WTC11 (cell line): ENCODE data around the gene TUBB2A. TPM values are rescaled to one million over a fixed set of nuclear protein-coding genes. Genes with fewer than 3 reads are reported as not detected.

Source experiments
- ATAC-seq: fragments of 200-7000 bp; cut with Tn5 transposase; 2 replicates; pipeline ENCODE4 v1.10.0; 2021; ENCODE audit warnings: mild to moderate bottlenecking, moderate library complexity
- CTCF ChIA-PET: fragments of 300-600 bp; sonication (Branson Sonifier 250); formaldehyde crosslinking; loops from one replicate; lab custom pipeline; 2021; ENCODE audit warnings: antibody characterized with exemption; lab: Charles Lee
- POLR2A ChIA-PET: fragments of 350-600 bp; sonication (Branson Sonifier 250); formaldehyde crosslinking; loops from one replicate; lab custom pipeline; 2021; ENCODE audit warnings: antibody characterized with exemption; lab: Charles Lee
- DNase-seq: peaks from one replicate; pipeline ENCODE4 v3.0.0; 2021; ENCODE audit warnings: low spot score
- H3K27ac Mint-ChIP-seq: 2 replicates; pipeline ENCODE4 v1.8.0; 2021; ENCODE audit warnings: mixed read lengths
- H3K27me3 Mint-ChIP-seq: 2 replicates; pipeline ENCODE4 v1.8.0; 2021; ENCODE audit warnings: low read depth, mild to moderate bottlenecking, moderate library complexity, mixed read lengths
- H3K36me3 Mint-ChIP-seq: 2 replicates; pipeline ENCODE4 v1.8.0; 2021; ENCODE audit warnings: mixed read lengths
- H3K4me1 Mint-ChIP-seq: 2 replicates; pipeline ENCODE4 v1.8.0; 2022; ENCODE audit warnings: mixed read lengths
- H3K4me3 Mint-ChIP-seq: 2 replicates; pipeline ENCODE4 v1.8.0; 2021; ENCODE audit warnings: mild to moderate bottlenecking, moderate library complexity, mixed read lengths
- H3K9me3 Mint-ChIP-seq: 2 replicates; pipeline ENCODE4 v1.8.0; 2021; ENCODE audit warnings: mixed read lengths
- AFF4 ChIP-seq: sonication (generic); formaldehyde crosslinking; IDR thresholded peaks from 2 replicates; pipeline ENCODE4 v1.8.1; 2023; ENCODE audit warnings: mild to moderate bottlenecking, missing genetic modification reagents, borderline replicate concordance
- AR ChIP-seq: fragments of 250-450 bp; sonication (Bioruptor Pico); IDR thresholded peaks from 2 replicates; pipeline ENCODE4 v1.9.0; 2021; ENCODE audit warnings: mild to moderate bottlenecking
- ATF2 ChIP-seq: sonication (generic); formaldehyde crosslinking; IDR thresholded peaks from 2 replicates; pipeline ENCODE4 v1.8.1; 2022; ENCODE audit warnings: low read depth, missing genetic modification reagents, borderline replicate concordance
- CDX4 ChIP-seq: fragments of 250-450 bp; sonication (Bioruptor Pico); IDR thresholded peaks from 2 replicates; pipeline ENCODE4 v1.9.0; 2021; ENCODE audit warnings: moderate library complexity, mild to moderate bottlenecking, inconsistent platforms, borderline replicate concordance
- CREB1 ChIP-seq: sonication (generic); formaldehyde crosslinking; IDR thresholded peaks from 2 replicates; pipeline ENCODE4 v1.8.0; 2023; ENCODE audit warnings: mild to moderate bottlenecking, missing genetic modification reagents
- CREM ChIP-seq: sonication (generic); formaldehyde crosslinking; IDR thresholded peaks from 2 replicates; pipeline ENCODE4 v1.8.1; 2022; ENCODE audit warnings: mild to moderate bottlenecking, missing genetic modification reagents, moderate library complexity
- E2F1 ChIP-seq: sonication (generic); formaldehyde crosslinking; IDR thresholded peaks from 2 replicates; pipeline ENCODE4 v1.8.0; 2022; ENCODE audit warnings: mild to moderate bottlenecking, missing genetic modification reagents
- ERG ChIP-seq: fragments of 250-450 bp; sonication (Bioruptor Pico); IDR thresholded peaks from 2 replicates; pipeline ENCODE4 v1.8.0; 2021; ENCODE audit warnings: mild to moderate bottlenecking
- IRF1 ChIP-seq: sonication (generic); formaldehyde crosslinking; IDR thresholded peaks from 2 replicates; pipeline ENCODE4 v1.8.0; 2023; ENCODE audit warnings: missing genetic modification reagents
- MLX ChIP-seq: sonication (generic); formaldehyde crosslinking; IDR thresholded peaks from 2 replicates; pipeline ENCODE4 v1.8.1; 2023; ENCODE audit warnings: mild to moderate bottlenecking, missing genetic modification reagents, moderate library complexity
- RORB ChIP-seq: fragments of 250-450 bp; sonication (Bioruptor Pico); IDR thresholded peaks from 2 replicates; pipeline ENCODE4 v1.9.0; 2021; ENCODE audit warnings: mild to moderate bottlenecking
- SP1 ChIP-seq: sonication (generic); formaldehyde crosslinking; conservative IDR thresholded peaks from 2 replicates; pipeline ENCODE4 v1.8.1; 2022; ENCODE audit warnings: missing genetic modification reagents
- TCF7 ChIP-seq: sonication (generic); formaldehyde crosslinking; IDR thresholded peaks from 2 replicates; pipeline ENCODE4 v1.8.0; 2022; ENCODE audit warnings: mild to moderate bottlenecking, low read depth, missing genetic modification reagents, moderate library complexity
- TEAD4 ChIP-seq: sonication (generic); formaldehyde crosslinking; IDR thresholded peaks from 2 replicates; pipeline ENCODE4 v1.8.0; 2022; ENCODE audit warnings: mild to moderate bottlenecking, missing genetic modification reagents
- ZNF138 ChIP-seq: sonication (generic); formaldehyde crosslinking; conservative IDR thresholded peaks from 2 replicates; pipeline ENCODE4 v1.8.1; 2022; ENCODE audit warnings: mild to moderate bottlenecking, moderate library complexity, missing genetic modification reagents
- ZNF281 ChIP-seq: sonication (generic); formaldehyde crosslinking; IDR thresholded peaks from 2 replicates; pipeline ENCODE4 v1.8.0; 2023; ENCODE audit warnings: mild to moderate bottlenecking, missing genetic modification reagents
- ZNF425 ChIP-seq: fragments of 250-450 bp; sonication (Bioruptor Pico); conservative IDR thresholded peaks from 2 replicates; pipeline ENCODE4 v1.9.0; 2021; ENCODE audit warnings: mild to moderate bottlenecking
- total RNA-seq: library from RNA; stranded (reverse); gene quantifications from 3 replicates; pipeline ENCODE4 v1.2.3, GENCODE V29; 2021

The TUBB2A gene
- total RNA-seq, 1 experiment from 2014 or later = 357 TPM

- TF ChIP-seq ZNF425 (CRISPR knock-in tag) = no peak
- TF ChIP-seq MLX = no peak
- no peak for TF ChIP-seq ZNF281 (CRISPR knock-in tag)
- no peak for TF ChIP-seq TEAD4 (CRISPR knock-in tag)
- no peak for TF ChIP-seq ZNF138 (CRISPR knock-in tag)
- no peak for TF ChIP-seq RORB (CRISPR knock-in tag)
Observed at GRCh38 chr6:3200682-3201081, 43.3 kb upstream of the TUBB2A start (continued).

- no peak for DNase-seq
- no peak for ATAC-seq
- Mint-ChIP-seq H3K27ac (no peak overlapping the region), H3K27me3 (no peaks in the 10 kb centered on the region; the same call in 1 of the 2 replicates), H3K9me3 (peaks cover 18% of the 10 kb centered on the region), H3K4me3 (no peak overlapping the region), H3K36me3 (peaks cover 9% of the 10 kb centered on the region), H3K4me1 (peaks cover 23% of the 10 kb centered on the region)
- POLR2A ChIA-PET = no interaction called here
- CTCF ChIA-PET = no interaction called here
- TF ChIP-seq CREB1 (CRISPR knock-in tag) (no peak), E2F1 (CRISPR knock-in tag) (no peak), ATF2 (CRISPR knock-in tag) (no peak), IRF1 (CRISPR knock-in tag) (no peak), TCF7 (CRISPR knock-in tag) (no peak), CREM (CRISPR knock-in tag) (no peak), AR (CRISPR knock-in tag) (no peak), SP1 (CRISPR knock-in tag) (no peak), ERG (CRISPR knock-in tag) (no peak), CDX4 (no peak), AFF4 (CRISPR knock-in tag) (no peak)
Observed at GRCh38 chr6:3199382-3199781, 42.0 kb upstream of the TUBB2A start.
